Sigmoid colon (tissue), 7 donors: ENCODE results near the gene LPIN1. TPM values are rescaled to one million over a fixed set of nuclear protein-coding genes. Genes with fewer than 3 reads are reported as not detected.
A peak's percentile ranks its signal among the peaks of the same experiment; 100 is the strongest.

Experiments
- DNase-seq: peaks from one replicate; pipeline ENCODE4 v3.0.0-alpha.2; 2019
- H3K27ac ChIP-seq, 4 donors: fragments of 200-600 bp; sonication (generic); one replicate each; pipeline ENCODE4 v1.5.1; 2016 to 2019; ENCODE audit warnings: mild to moderate bottlenecking in 1 of 4
- H3K27me3 ChIP-seq, 3 donors: fragments of 200-600 bp; sonication (generic); one replicate each; pipeline ENCODE4 v1.5.1; 2019; ENCODE audit warnings: mild to moderate bottlenecking in 1 of 3
- H3K36me3 ChIP-seq, 4 donors: fragments of 200-600 bp; sonication (generic); one replicate each; pipeline ENCODE4 v1.5.1; 2016 to 2019
- H3K4me1 ChIP-seq, 4 donors: fragments of 200-600 bp; sonication (generic); one replicate each; pipeline ENCODE4 v1.5.1; 2017 to 2019
- H3K4me3 ChIP-seq, 4 donors: fragments of 200-600 bp; sonication (generic); one replicate each; pipeline ENCODE4 v1.5.1; 2017 to 2019; ENCODE audit warnings: mild to moderate bottlenecking in 2 of 4, moderate library complexity in 1 of 4
- H3K9me3 ChIP-seq, 4 donors: fragments of 200-600 bp in 3 of 4; sonication (generic) in 3 of 4; one replicate each; pipeline versions ENCODE4 v1.5.1 to v1.6.1; 2013 to 2019
- CTCF ChIP-seq, 4 experiments: fragments of 450-650 bp in 3 of 4; fragments of 200-600 bp in 1 of 4; IDR thresholded peaks; one replicate each; pipeline ENCODE4 v1.5.1; 2016 to 2019; ENCODE audit warnings: antibody characterized with exemption in 4 of 4, mild to moderate bottlenecking in 3 of 4, moderate library complexity in 2 of 4
- EP300 ChIP-seq, 4 donors: sonication (generic); formaldehyde crosslinking; IDR thresholded peaks; one replicate each; pipeline ENCODE4 v1.6.1; 2017; ENCODE audit warnings: antibody characterized with exemption in 4 of 4
- POLR2A ChIP-seq, 2 donors: fragments of 450-650 bp; IDR thresholded peaks; one replicate each; pipeline ENCODE4 v1.6.1; 2016; ENCODE audit warnings: antibody characterized with exemption in 2 of 2, mild to moderate bottlenecking in 2 of 2, moderate library complexity in 2 of 2
- POLR2AphosphoS5 ChIP-seq, 4 donors: sonication (generic); formaldehyde crosslinking; IDR thresholded peaks; one replicate each; pipeline ENCODE4 v1.6.1; 2017; ENCODE audit warnings: antibody characterized with exemption in 4 of 4
- WGBS, 2 donors: extraction: QIAGEN DNeasy Blood & Tissue Kit; methylation state at CpG; one replicate each; pipeline ENCODE4 v1.1.7; 2013; 5-methylcytosine and 5-hydroxymethylcytosine counted together
- intact Hi-C: fragments of 100-400 bp; cut with DNase I; formaldehyde crosslinking; loops from one replicate; pipeline ENCODE4 v1.15.1; 2023
- polyA plus RNA-seq, 3 donors: library from polyadenylated mRNA; stranded (reverse); fragments of 200-250 nt; gene quantifications; one replicate each; pipeline ENCODE4 v1.2.3, GENCODE V29; 2013
- total RNA-seq, 4 donors: library from RNA; depleted of rRNA; stranded (reverse); fragments of >200 nt; gene quantifications; one replicate each; pipeline ENCODE4 v1.1.0, GENCODE V29; 2016
- donor health status: healthy with polysubstance abuse.
- donor health status: Bipolar disorder and iron deficiency.
- donor health status: healthy.

The LPIN1 gene
- total and polyA plus RNA-seq, 7 donors: 4.2 to 37.4 (median 28.2) TPM

- peak overlapping the region; percentile 7 to 55 (median 42) for H3K27ac ChIP-seq
- intact Hi-C loops: loop anchor here (1.0 to 10.0 kb wide), 4 partner anchors 721 to 1144 kb away; partner anchors contain the start of gene TRIB2
Observed at GRCh38 chr2:11863513-11864328, 117.3 kb downstream of the LPIN1 start.

GRCh38 chr2:11864724-11865123 lies 118.3 kb downstream of the LPIN1 start:
- no peak for DNase-seq
- no peaks in the 10 kb centered on the region for H3K9me3 ChIP-seq
- no peaks in the 10 kb centered on the region for H3K36me3 ChIP-seq
- no peaks in the 10 kb centered on the region for H3K27me3 ChIP-seq
- 90 to 95% methylated on average over 8 of the region's 8 CpGs for WGBS, 2 donors
- peak overlapping the region in 1 of 4 donors; percentile 51 for H3K27ac ChIP-seq
- H3K4me1 ChIP-seq: peaks cover 0 to 15% (median 13%) of the 10 kb centered on the region in 4 donors
- no peak overlapping the region for H3K4me3 ChIP-seq
- TF ChIP-seq POLR2AphosphoS5 (IDR thresholded peaks at IDR 0.05) (no peak), CTCF (IDR thresholded peaks at IDR 0.05) (no peak), EP300 (IDR thresholded peaks at IDR 0.05) (no peak), POLR2A (IDR thresholded peaks at IDR 0.05) (no peak)
- intact Hi-C loops: loop anchor here (2.0 to 10.0 kb wide), 2 partner anchors 720 to 1068 kb away; no protein-coding TSS in a partner anchor

More at GRCh38 chr2:11863513-11864328, 117.3 kb downstream of the LPIN1 start:
- Histone ChIP-seq H3K4me1 (peaks cover 0 to 15% (median 13%) of the 10 kb centered on the region in 4 donors), H3K9me3 (no peaks in the 10 kb centered on the region), H3K4me3 (peak overlapping the region in 1 of 4 donors; percentile 15), H3K27me3 (no peaks in the 10 kb centered on the region), H3K36me3 (no peaks in the 10 kb centered on the region)
- TF ChIP-seq EP300 (IDR thresholded peaks at IDR 0.05) (peak in 1 of 4 donors; percentile 8), POLR2A (IDR thresholded peaks at IDR 0.05) (no peak), POLR2AphosphoS5 (IDR thresholded peaks at IDR 0.05) (peak in 3 of 4 donors; percentile 43 to 68 (median 64)), CTCF (IDR thresholded peaks at IDR 0.05) (peak; percentile 92 to 97 (median 97))
- DNase-seq: peak; percentile 93
- WGBS, 2 donors: 14 to 16% methylated on average over 12 of the region's 12 CpGs

- intact Hi-C loops: loop anchor here (2.0 to 10.0 kb wide), 2 partner anchors 719 to 1067 kb away; no protein-coding TSS in a partner anchor
- Histone ChIP-seq H3K36me3 (no peaks in the 10 kb centered on the region), H3K9me3 (no peaks in the 10 kb centered on the region), H3K4me1 (peaks cover 0 to 15% (median 13%) of the 10 kb centered on the region in 4 donors), H3K27ac (no peak overlapping the region), H3K4me3 (no peak overlapping the region), H3K27me3 (no peaks in the 10 kb centered on the region)
- TF ChIP-seq EP300 (IDR thresholded peaks at IDR 0.05) (no peak), POLR2AphosphoS5 (IDR thresholded peaks at IDR 0.05) (no peak), CTCF (IDR thresholded peaks at IDR 0.05) (no peak), POLR2A (IDR thresholded peaks at IDR 0.05) (no peak)
- DNase-seq: no peak
- 78 to 84% methylated on average over 8 of the region's 8 CpGs for WGBS, 2 donors
Observed at GRCh38 chr2:11865378-11865777, 118.9 kb downstream of the LPIN1 start.

- DNase-seq: no peak
- Histone ChIP-seq H3K4me3 (no peak overlapping the region), H3K36me3 (no peaks in the 10 kb centered on the region), H3K9me3 (no peaks in the 10 kb centered on the region), H3K4me1 (peaks cover 0 to 15% (median 13%) of the 10 kb centered on the region in 4 donors), H3K27me3 (no peaks in the 10 kb centered on the region), H3K27ac (no peak overlapping the region)
- intact Hi-C loops: loop anchor here (2.0 to 10.0 kb wide), 2 partner anchors 719 to 1067 kb away; no protein-coding TSS in a partner anchor
- 92 to 93% methylated on average over 13 of the region's 13 CpGs for WGBS, 2 donors
- TF ChIP-seq CTCF (IDR thresholded peaks at IDR 0.05): no peak
- no peak for TF ChIP-seq POLR2AphosphoS5 (IDR thresholded peaks at IDR 0.05)
- TF ChIP-seq POLR2A (IDR thresholded peaks at IDR 0.05): no peak
- no peak for TF ChIP-seq EP300 (IDR thresholded peaks at IDR 0.05)
Observed at GRCh38 chr2:11865805-11866204, 119.4 kb downstream of the LPIN1 start.
